Erythroblast (primary cell): ENCODE data around the gene HNRNPR.
"Not testable (repeated sequence)": the region's sequence is repeated elsewhere in the genome, so short reads cannot be mapped to it uniquely, and the experiment has no call there.

ENCODE experiments used
- GATA1 ChIP-seq: IDR thresholded peaks from 2 replicates; pipeline ENCODE4 v1.6.1; 2011; ENCODE audit warnings: low read depth, mild to moderate bottlenecking, control low read depth, low read length, moderate library complexity
- POLR2A ChIP-seq: IDR thresholded peaks from 2 replicates; pipeline ENCODE4 v1.6.1; 2011; ENCODE audit warnings: mild to moderate bottlenecking, low read length

DNA sequence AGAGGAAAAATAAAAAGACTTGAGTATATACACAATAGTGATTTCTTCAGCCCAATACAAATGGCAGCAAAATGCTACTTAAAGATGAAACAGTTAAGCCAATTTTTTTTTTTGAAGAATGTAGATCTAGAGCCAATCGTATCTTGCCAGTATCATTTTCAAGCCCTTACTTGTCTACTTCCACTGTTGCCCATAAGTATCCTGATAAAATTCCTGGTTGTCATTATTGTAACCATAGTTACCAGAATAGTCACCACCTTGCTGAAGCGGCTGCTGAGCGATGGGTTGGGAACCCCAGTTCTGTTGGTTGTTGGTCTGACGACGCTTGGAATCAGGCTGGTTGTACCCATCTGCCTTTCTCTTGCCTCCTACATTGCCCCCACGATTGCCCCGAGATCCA is 33.8 kb downstream of the HNRNPR start:
- TF ChIP-seq POLR2A, GATA1: not testable (repeated sequence)
